COR-L47 (cell line): ENCODE data around the gene GPSM1.
"Not testable (repeated sequence)": the region's sequence is repeated elsewhere in the genome, so short reads cannot be mapped to it uniquely, and the experiment has no call there.

ENCODE experiments used
- DNase-seq: peaks from one replicate; lab custom pipeline; 2025; lab: John Stamatoyannopoulos, UW

GPSM1 gene

DNA sequence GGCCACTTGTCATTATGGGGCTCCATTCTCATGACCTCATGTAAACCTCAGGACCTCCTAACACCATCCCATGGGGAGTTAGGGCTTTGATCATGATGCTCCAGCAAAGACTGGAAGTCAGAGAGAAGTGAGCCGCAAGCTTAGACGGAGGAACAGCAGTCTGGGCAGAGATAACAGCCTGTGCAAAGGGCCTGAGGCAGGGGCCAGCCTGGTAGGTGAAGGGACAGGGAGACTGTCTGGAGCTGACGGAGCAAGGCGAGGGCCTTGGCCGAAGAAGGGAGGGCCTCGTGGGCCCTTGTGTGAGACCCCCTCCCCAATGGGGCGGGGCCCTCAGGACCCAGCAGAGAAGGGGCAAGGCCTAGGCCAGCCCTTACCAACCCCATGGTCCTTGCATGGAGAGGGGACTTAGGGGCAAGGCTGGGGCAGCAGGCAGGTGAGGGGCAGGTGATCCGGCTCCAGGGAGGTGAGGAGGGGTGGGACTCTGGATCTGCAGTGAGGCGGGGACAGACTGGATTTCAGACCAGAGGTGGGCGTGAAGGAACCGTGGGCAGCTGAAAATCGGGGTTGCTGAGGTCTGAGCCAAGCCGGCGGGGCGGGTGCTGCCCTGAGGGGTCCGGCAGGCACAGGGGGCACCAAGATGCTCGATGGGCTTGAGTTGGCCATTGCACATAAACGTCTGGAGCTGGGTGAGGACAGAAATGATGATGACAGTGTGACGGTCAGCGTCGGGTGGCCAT, 17.4 kb downstream of the GPSM1 start:
- DNase-seq: no peak

DNA sequence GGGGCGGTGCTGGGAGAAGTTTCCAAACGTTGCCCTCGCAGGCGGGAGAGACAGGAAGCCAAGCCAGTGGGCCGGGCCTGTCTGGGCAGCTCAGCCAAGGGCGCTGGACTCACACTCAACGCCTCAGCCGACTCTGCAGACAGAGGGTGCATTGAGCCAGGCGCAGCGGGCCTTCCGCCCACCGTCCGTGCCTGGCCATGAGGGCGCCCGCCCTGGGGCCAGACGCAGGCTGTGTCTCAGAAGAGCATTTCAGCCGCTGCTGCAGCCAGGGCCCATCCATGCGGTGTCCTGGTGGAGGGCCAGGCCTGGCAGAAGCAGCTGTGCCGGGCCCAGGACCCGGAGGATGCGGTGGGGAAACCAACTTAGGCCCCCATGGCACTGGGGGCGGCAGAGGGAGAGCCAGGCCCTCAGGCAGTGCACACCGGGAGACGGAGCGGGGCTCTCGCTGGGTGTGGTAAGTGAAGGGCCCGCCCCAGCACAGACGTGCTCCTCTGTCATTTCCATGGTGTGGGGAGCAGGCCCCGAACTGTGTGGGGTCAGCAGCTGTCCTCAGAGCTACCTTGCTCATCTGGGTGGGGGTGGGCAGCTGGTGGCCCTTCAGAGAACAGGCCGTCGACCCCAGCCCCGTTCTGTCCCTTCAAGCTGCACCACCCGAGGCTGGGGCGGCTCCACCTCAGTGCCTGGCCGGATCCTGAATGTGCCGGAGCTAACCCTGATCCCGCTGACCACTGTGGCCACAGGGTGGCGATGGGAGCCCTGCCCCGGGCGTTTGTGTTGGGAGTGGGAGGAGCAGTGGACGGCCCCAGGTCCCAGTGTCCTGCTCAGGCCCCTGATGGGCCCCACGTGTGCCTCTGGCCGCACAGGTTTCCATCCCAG, 18.2 kb downstream of the GPSM1 start:
- no peak for DNase-seq

DNA sequence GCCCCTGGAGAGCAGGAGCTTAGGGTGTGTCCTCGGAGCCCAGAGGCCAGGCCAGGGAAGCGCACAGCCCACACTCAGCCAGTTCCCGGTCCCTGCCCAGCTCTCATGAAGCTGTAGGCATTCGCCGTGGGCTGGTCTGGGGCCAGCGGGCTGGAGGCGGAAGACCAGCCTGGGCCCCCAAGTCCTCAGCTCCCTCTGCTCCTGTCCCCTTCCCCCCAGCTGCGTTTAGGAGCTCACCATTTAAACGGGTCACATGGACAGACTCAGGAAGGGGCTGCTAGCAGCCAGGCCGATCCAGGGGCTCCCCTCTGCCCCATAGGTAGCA, 18.8 kb downstream of the GPSM1 start:
- DNase-seq: no peak

DNA sequence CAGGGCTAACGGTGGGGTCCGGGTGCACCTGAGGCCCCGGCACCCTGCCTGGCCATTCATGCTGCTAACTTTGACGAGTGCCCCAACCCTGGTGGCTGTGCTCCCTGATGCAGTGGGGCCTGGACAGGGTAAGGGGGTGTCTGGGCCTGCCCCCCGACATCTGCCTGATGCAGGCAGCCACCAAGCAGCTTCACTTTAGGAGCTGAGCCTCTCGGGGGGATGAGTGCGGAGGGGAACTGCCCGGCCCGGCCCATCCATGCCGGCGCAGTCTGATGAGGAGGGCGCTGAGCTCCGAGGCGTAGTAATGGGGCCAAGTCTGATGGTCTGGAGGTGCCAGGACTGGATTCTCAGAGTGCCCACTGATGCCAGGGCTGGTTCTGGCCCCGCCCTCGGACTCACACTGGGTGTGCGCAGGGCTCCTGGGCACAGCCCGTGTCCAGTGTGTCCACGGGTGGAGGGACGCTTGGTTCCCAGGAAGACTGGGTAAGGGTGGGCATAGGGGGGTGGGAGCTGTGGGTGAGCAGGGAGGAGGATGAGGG, 19.7 kb downstream of the GPSM1 start:
- no peak for DNase-seq

DNA sequence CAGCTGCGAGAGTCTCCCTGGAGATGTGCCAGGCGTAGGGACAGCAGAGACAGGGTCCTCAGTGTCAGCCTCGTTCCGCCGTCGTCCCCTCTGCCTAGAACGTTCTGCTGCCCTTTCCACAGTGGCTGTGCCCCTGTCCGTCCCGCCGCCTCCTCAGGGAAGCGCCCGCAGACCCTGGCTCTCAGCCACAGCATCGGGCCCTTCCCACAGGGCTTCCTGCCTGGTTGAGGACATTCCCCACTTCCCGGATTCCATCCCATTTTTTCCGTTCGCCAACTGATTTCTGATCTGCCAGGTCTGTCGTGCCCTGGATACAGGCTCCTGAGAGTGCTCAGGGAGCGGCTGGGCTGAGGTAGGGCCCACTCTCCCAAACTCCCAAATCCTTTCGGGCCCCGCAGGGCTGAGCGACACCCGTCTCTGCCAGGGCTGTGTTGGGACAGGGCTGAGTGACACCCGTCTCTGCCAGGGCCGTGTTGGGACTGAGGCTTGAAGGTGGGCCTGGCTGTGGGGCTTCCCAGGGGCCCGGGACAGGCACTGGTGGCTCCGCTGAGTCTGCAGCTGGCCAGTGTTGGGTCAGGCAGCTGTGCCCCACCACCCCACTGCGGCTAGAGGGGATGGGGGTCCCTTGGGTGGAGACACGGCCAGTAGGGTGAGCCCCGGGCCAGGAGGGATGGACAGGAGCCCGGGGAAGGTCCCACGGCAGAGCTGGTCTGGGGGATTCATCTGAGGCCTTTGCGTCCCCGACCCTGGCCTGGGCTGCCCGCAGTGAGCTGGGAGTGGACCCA, 20.3 kb downstream of the GPSM1 start:
- DNase-seq: no peak

DNA sequence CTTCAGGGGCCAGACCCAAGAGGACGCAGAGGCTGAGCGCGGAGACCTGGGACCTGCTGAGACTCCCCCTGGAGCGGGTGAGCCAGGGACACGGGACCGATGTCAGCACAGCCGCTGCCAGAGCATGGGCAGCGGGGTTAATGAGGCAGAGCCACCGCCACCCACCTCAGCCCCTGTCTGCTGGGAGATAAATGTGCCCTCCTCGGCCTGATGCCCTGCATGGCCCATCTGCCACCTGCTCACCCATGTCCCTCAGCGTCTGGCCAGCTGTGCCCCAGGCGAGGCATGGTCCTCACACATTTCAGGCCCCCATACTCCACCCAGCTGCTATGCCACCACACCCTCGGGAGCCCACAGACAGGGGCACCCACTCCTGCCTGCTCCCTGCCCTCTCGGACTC, 21.4 kb downstream of the GPSM1 start:
- no peak for DNase-seq

DNA sequence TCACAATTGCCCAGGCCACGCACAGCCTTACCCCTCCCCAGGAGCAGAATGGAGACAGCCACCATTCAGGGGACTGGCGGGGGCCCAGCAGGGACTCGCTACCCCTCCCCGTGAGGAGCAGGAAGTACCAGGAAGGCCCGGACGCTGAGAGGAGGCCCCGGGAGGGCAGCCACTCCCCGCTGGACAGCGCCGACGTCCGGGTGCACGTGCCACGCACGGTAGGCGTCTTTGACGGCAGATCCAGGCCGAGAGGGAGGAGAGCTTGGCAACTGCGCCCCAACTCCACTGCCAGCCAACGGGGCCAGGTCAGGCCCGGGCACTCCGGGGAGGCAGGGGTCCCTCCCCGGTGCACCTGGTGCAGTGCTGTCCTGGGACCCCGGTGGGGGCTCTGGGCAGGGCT, 22.2 kb downstream of the GPSM1 start:
- no peak for DNase-seq

DNA sequence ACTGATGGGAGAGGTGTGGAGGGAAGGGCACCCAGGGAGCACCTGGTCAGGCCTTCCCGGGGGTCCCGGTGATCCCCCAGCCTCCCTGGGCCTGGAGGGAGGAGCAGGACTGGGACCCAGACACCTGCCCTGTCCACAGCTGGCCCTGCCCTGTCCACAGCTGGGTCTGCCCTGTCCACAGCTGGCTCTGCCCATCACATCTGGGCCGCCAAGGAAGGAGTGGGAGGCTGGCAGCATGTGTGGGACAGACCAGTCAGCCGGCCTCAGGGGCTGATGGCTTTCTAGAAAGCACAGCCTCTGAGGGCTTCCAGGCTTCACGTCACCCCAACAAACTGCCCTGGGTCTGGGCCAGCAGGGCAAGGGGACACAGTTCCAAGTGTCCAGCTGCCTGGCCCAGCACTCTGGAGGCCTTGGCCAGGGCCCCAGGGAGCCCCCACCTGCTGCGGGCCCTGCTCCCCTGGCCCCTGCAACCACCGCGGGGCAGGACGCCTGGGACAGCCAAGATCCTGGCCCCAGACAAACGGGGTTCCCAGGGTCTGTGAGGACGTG, 24.0 kb downstream of the GPSM1 start:
- no peak for DNase-seq

DNA sequence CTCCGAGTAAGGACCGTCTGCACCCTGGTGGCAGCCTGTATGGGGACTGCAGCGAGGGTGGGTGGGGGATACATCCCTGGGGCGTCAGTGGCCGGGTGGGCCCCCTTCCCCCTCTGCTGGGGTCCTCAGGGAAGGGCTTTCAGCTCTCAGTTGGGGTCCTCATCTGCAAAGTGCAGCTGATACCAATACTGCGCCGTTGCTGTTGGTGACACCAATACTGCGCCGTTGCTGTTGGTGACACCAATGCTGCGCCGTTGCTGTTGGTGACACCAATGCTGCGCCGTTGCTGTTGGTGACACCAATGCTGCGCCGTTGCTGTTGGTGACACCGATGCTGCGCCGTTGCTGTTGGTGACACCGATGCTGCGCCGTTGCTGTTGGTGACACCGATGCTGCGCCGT, 24.5 kb downstream of the GPSM1 start:
- DNase-seq: not testable (repeated sequence)

DNA sequence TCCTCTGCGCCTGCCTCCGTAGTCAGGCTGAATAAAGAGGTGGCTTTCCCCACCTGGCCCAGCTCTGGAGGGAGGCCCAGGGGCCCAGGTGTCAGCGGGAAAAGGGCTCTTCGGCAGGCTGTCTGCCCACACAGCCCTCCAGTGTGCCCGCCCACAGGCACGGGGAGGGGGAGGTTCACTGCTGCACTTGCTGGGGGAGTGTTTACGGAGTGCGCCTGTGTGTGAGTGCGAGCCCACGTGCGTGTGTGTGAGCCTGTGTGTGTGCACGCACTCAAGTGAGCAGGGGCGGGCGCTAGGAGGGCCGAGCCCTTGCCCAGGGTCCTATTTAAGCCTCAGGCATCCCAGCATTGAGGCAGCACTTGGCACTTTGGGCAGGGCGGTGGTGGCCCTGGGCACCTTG, 25.3 kb downstream of the GPSM1 start:
- no peak for DNase-seq

DNA sequence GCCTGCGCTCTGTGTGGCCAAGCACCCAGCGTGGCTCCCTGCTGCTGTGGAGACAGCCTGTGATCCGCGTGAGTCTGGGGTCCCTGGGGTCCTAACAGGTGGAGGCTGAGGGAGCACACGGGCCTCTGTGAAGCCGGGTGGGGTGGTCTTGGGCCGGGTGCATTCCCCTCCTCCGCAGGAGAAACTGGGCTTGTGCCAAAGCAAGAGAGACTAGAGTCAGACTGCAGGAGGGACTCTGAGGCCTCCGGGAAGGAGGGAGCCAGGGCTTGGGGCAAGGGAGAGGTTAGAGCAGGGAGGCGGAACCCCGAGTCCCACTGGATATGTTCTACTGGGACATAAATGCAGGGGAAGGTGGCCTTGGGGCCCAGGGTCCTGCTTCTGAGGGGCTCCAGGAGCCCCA, 25.7 kb downstream of the GPSM1 start:
- no peak for DNase-seq

DNA sequence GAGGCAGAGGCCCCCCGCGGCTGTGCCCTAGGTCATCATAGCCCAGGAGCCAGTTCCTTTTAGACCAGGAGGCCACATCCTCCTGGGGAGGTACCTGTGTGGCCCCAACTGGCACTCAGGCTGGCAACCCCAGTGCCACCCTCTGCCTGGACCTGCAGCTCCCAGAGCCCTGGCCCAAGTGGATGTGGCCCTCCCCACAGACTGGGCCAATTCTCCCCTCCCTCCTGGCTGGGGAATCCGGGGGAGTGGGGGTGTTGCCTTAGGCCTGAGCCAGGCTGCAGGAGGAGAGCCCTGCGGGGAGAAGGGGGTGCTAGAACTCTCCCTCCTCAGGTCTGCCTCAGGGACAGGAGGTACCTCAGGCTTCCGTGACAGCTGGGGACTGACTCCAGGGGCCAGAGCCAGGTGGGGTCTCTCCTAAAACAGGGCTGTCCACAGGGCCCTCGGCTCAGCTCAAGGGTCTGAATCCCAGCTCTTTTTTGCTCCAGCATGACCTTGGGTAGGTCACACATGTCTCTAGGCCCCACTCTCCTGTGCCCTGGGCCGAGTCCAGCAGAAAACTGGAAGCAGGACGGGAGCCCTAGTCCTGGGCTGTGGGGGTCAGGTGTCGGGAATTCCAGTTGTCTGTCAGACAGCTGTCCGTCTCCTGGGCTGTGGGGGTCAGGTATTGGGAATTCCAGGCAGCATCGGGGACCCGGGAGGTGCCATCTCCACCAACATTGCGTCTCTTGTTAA, 26.6 kb downstream of the GPSM1 start:
- no peak for DNase-seq

DNA sequence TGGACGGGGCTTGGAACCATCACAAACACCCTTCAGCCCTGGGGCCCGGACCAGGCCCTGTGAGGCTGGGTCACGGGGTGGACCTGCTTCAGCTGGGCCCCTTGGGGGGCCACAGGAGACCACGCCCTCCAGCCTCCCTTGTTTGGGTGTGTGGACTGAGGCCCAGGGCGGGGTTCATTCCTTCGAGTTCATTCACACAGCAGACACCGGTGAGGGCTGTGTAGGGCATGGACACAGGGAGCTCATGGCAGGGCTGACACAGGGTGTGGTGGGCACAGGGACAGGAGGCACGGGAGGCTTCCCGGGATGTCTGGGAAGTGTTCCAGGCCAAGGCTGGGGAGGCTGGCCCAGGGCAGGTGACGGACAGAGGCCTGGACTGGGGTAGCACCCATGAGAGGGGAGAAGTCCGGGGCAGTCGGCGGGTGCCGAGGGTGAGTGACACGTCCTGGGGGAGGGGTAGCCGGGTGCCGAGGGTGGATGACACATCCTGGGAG, 27.3 kb downstream of the GPSM1 start:
- DNase-seq: no peak

DNA sequence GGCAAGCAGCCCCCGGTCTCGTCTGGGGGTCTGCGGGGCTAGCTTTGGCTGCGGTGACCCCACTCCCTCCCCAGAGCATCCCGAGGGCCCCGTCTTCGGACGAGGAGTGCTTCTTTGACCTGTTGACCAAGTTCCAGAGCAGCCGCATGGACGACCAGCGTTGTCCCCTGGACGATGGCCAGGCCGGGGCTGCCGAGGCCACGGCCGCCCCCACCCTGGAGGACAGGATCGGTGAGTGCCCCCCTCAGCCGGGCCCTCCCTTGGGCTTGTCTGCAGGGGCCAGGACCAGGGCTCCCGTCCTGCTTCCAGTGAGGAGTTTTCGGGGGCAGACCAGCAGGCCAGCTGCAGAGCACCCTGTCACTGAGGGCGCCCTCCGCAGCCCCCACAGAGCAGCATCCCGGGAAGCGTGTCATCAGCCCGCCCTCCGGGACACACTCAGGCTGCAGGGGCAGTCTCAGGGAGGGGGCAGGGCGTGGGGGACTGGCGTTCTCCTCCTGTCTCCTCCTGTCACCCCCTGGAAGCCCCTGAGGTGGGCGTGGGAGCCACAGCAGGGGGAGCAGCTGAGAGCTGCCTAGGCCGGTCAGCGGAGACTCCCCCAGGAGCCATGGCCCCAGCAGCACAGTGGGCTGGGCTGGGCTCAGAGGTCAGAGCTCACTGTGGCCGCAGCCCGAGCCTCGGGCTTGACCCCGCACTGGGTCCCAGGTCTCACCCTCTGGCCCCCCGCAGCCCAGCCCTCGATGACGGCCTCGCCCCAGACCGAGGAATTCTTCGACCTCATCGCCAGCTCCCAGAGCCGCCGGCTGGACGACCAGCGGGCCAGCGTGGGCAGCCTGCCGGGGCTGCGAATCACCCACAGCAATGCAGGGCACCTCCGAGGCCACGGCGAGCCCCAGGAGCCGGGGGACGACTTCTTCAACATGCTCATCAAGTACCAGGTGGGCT, 28.5 kb downstream of the GPSM1 start:
- no peak for DNase-seq

DNA sequence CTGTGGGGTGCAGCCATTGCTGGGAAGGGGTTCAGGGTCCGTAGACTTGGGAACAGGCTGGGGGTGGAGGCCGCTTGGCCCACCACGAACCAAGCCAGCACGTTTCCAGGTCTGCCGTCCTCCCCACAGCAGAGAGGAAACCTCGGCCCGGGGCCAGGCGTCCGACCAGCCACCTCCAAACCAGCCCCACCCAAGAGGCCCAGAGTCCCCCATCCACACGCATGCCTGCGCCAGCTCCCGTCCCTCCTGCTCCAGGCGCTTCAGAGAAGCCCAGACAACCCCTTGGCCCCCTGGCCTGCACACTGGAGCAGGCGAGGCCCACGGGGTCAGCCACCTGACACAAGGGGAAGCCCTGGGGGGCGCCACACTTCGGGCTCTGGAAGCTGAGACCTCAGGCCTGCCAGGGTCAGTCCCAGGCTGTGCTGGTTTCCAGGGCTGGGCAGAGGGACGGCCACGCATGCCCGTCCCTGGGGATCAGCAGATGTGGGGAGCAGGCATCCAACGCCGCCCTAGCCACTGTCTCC, 29.9 kb downstream of the GPSM1 start:
- DNase-seq: no peak

DNA sequence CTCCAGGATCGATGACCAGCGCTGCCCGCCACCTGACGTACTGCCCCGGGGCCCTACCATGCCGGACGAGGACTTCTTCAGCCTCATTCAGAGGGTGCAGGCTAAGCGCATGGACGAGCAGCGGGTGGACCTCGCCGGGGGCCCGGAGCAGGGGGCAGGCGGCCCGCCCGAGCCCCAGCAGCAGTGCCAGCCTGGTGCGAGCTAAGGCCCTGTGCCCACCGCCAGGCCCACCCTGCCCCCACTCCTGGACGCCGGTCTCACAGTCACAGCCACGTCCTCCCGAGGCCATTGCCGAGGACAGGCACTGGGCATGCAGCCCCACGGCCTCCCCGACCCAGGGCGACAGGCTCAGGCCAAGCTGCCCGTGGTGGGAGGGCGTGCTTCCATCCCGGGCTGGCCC, 30.7 kb downstream of the GPSM1 start:
- DNase-seq: no peak

DNA sequence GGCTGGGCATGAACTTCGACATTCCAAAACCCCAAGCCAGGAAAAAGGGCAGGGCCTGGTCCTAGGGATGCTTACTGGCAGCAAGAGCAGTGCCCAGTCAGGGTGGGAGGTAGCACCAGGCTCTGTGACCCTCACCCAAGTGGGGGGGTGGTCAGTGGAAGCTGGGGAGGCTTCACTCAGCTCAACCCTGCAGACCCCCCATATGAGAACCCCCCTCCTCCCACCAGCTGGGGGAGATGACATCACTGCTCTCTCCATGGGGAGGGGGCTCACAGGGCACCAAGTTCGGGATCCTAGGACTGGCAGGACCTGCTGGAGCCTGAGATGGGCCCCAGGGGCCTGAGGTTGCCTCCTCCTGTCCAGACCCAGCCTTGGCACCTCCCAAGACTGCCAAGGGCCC, 31.5 kb downstream of the GPSM1 start:
- DNase-seq: no peak

DNA sequence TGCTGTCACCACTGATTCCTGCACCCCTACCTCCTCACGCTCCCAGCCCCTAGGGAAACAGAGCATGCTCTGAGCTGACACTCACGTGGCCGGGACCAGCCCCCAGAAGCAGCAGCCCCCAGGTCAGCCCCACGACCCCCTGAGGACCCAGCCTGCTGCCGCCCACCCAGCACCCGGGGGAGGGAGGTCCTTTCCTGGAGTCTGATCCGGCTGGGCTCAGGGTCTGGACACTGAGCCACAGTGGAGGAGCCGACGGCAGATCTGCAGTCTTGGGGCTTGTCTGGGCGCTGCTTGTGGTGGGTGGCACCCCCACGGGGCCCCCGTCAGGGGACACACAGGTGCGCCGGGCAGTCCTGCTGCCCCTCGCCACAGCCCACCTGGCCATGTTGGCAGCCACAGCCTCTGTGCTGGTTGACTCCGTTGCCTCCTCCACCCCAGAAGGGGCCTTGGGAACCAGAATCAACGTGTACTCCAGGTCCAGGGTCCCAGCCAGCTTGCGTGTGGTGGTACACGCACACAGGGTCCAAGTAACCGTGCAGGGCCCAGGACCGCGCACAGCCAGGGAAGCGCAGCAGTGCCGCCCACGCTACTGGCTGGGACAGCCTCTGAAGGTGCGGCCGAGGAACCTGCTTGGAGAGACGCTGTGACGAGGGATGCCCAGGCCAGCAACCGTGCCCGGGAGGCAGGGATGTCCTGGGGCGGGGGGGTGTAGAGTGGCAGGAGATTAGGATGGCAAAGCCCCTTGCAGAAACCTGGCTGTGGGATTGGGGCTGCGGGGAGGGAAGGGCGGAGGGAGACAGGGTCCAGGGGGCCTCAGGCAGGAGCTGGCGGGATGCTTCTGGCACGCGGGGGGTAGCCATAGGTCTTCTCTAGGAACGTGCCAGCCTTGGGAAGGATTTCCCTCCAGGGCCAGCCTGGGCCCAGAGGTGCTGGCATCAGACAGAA, 32.7 kb downstream of the GPSM1 start:
- DNase-seq: no peak
